ENCODE results near the gene NBPF3.

GRCh38 chr1:21478356-21478755 is 38.4 kb downstream of the NBPF3 start:
- no peak for TF ChIP-seq GATA2 (IDR thresholded peaks at IDR 0.05; ENCODE audit: low read depth, low read length)
- no peak for TF ChIP-seq GATA3 (IDR thresholded peaks at IDR 0.05; ENCODE audit: low read depth, low read length)
